ENCODE results near the gene FIGN. TPM values are rescaled to one million over a fixed set of nuclear protein-coding genes. Genes with fewer than 3 reads are reported as not detected.

Gene FIGN
- total RNA-seq, 1 donor: 2.5 TPM

DNA sequence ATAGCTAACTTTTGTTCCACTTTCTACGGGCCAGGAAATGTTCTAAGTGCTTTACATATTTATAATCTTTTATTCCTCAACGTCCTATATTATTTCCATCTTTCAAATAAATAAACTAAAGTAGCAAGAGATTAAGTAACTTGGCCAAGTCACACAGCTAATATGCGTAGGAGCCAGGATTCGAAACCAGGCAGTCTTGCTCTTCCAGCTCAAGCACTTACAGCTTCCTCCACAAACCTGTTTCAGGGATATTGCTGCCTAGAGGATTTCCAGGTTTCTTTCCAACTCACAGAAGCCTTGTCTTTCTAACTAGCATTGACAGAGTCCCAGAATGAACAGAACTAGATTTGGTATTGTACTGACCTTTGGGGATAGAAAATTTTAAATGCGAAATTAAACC lies 102.5 kb downstream of the FIGN start:
- H3K27me3 ChIP-seq (ENCODE audit: insufficient read depth, low read length): no peaks in the 10 kb centered on the region
- H3K36me3 ChIP-seq (ENCODE audit: insufficient read depth, low read length): no peaks in the 10 kb centered on the region
- no peak overlapping the region for H2AFZ ChIP-seq (ENCODE audit: low read length)
- no peaks in the 10 kb centered on the region for H3K4me1 ChIP-seq (ENCODE audit: insufficient read depth, low read length)
- DNase-seq (ENCODE audit: insufficient read length, low spot score, missing footprints): no peak
- no peaks in the 10 kb centered on the region for H3K79me2 ChIP-seq (ENCODE audit: insufficient read depth, low read length)
- H3K27ac ChIP-seq (ENCODE audit: low read depth, low read length): no peak overlapping the region
- TF ChIP-seq, protein P1, sequence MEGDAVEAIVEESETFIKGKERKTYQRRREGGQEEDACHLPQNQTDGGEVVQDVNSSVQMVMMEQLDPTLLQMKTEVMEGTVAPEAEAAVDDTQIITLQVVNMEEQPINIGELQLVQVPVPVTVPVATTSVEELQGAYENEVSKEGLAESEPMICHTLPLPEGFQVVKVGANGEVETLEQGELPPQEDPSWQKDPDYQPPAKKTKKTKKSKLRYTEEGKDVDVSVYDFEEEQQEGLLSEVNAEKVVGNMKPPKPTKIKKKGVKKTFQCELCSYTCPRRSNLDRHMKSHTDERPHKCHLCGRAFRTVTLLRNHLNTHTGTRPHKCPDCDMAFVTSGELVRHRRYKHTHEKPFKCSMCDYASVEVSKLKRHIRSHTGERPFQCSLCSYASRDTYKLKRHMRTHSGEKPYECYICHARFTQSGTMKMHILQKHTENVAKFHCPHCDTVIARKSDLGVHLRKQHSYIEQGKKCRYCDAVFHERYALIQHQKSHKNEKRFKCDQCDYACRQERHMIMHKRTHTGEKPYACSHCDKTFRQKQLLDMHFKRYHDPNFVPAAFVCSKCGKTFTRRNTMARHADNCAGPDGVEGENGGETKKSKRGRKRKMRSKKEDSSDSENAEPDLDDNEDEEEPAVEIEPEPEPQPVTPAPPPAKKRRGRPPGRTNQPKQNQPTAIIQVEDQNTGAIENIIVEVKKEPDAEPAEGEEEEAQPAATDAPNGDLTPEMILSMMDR (IDR thresholded peaks at IDR 0.05; ENCODE audit: extremely low read depth, low read depth, low read length): no peak
- H3K4me2 ChIP-seq (ENCODE audit: insufficient read depth, low read length): no peak overlapping the region
- no peaks in the 10 kb centered on the region for H4K20me1 ChIP-seq (ENCODE audit: insufficient read depth, low read length)
- no peak overlapping the region for H3K4me3 ChIP-seq (ENCODE audit: insufficient read depth, low read length)
- no peaks in the 10 kb centered on the region for H3K9me3 ChIP-seq (ENCODE audit: low read depth, low read length)

DNA sequence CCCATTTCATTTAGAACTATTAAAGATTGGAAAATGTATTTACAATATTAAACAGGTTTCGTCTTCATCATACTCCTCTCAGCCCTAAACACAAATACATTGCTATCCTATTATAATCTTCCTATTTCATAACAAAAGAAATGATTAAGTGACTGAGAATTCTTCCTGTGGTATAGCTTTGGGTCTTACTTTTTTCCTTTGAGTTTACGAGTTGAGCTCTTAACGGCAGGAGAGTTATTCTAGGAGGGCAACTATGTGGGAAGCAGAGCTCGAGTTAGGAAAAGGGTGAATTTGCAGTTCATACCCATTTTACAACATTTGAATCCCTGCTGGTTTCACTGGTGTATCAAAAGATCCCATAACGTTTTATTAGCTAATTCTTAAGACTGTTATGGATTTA lies 105.0 kb downstream of the FIGN start:
- no peaks in the 10 kb centered on the region for H3K4me1 ChIP-seq (ENCODE audit: insufficient read depth, low read length)
- H3K4me2 ChIP-seq (ENCODE audit: insufficient read depth, low read length): no peak overlapping the region
- no peaks in the 10 kb centered on the region for H4K20me1 ChIP-seq (ENCODE audit: insufficient read depth, low read length)
- TF ChIP-seq, protein P1 (IDR thresholded peaks at IDR 0.05; ENCODE audit: extremely low read depth, low read depth, low read length): no peak
- no peak overlapping the region for H3K27ac ChIP-seq (ENCODE audit: low read depth, low read length)
- H3K79me2 ChIP-seq (ENCODE audit: insufficient read depth, low read length): no peaks in the 10 kb centered on the region
- H3K9me3 ChIP-seq (ENCODE audit: low read depth, low read length): no peaks in the 10 kb centered on the region
- no peak overlapping the region for H3K4me3 ChIP-seq (ENCODE audit: insufficient read depth, low read length)
- no peak overlapping the region for H2AFZ ChIP-seq (ENCODE audit: low read length)
- DNase-seq (ENCODE audit: insufficient read length, low spot score, missing footprints): no peak
- no peaks in the 10 kb centered on the region for H3K36me3 ChIP-seq (ENCODE audit: insufficient read depth, low read length)
- H3K27me3 ChIP-seq (ENCODE audit: insufficient read depth, low read length): no peaks in the 10 kb centered on the region

DNA sequence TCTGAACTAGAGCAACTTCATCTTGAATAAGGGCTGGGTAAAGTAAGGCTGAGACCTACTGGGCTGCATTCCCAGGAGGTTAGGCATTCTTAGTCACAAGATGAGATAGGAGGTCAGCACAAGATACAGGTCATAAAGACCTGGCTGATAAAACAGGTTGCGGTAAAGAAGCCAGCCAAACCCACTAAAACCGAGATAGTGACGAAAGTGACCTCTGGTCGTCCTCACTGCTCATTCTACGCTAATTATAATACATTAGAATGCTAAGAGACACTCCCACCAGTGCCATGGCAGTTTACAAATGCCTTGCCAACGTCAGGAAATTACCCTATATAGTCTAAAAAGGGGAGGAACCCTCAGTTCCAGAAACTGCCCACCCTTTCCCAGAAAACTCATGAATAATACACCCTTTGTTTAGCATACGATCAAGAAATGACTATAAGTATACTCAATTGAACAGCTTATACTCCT lies 109.1 kb downstream of the FIGN start:
- H3K27ac ChIP-seq (ENCODE audit: low read depth, low read length): no peak overlapping the region
- H3K9me3 ChIP-seq (ENCODE audit: low read depth, low read length): no peaks in the 10 kb centered on the region
- no peaks in the 10 kb centered on the region for H3K27me3 ChIP-seq (ENCODE audit: insufficient read depth, low read length)
- H3K4me2 ChIP-seq (ENCODE audit: insufficient read depth, low read length): no peak overlapping the region
- no peak overlapping the region for H2AFZ ChIP-seq (ENCODE audit: low read length)
- H3K4me3 ChIP-seq (ENCODE audit: insufficient read depth, low read length): no peak overlapping the region
- DNase-seq (ENCODE audit: insufficient read length, low spot score, missing footprints): no peak
- H4K20me1 ChIP-seq (ENCODE audit: insufficient read depth, low read length): no peaks in the 10 kb centered on the region
- no peaks in the 10 kb centered on the region for H3K36me3 ChIP-seq (ENCODE audit: insufficient read depth, low read length)
- H3K4me1 ChIP-seq (ENCODE audit: insufficient read depth, low read length): no peaks in the 10 kb centered on the region
- no peaks in the 10 kb centered on the region for H3K79me2 ChIP-seq (ENCODE audit: insufficient read depth, low read length)
- TF ChIP-seq, protein P1 (IDR thresholded peaks at IDR 0.05; ENCODE audit: extremely low read depth, low read depth, low read length): no peak

DNA sequence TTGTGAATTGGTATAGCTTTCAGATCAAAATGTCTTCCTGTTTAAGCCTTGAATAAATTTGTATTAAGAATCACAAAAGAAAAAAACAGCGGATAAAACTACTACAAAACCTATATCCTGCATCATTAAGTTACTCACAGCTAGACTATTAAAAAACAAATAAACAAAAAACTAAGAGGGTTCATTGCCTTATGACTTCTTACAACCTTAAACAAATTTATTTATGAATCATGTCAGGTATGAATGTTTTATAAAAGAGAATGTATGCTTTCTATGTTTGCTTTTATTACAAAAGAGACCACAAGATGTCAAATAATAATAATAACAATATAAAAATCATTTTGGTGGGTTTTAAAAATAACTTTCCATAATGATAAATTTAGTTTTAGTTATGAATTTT lies 109.6 kb downstream of the FIGN start:
- no peak overlapping the region for H3K4me3 ChIP-seq (ENCODE audit: insufficient read depth, low read length)
- no peaks in the 10 kb centered on the region for H3K27me3 ChIP-seq (ENCODE audit: insufficient read depth, low read length)
- H3K4me2 ChIP-seq (ENCODE audit: insufficient read depth, low read length): no peak overlapping the region
- no peak for DNase-seq (ENCODE audit: insufficient read length, low spot score, missing footprints)
- H2AFZ ChIP-seq (ENCODE audit: low read length): no peak overlapping the region
- no peaks in the 10 kb centered on the region for H4K20me1 ChIP-seq (ENCODE audit: insufficient read depth, low read length)
- H3K79me2 ChIP-seq (ENCODE audit: insufficient read depth, low read length): no peaks in the 10 kb centered on the region
- no peaks in the 10 kb centered on the region for H3K36me3 ChIP-seq (ENCODE audit: insufficient read depth, low read length)
- no peak overlapping the region for H3K27ac ChIP-seq (ENCODE audit: low read depth, low read length)
- no peaks in the 10 kb centered on the region for H3K4me1 ChIP-seq (ENCODE audit: insufficient read depth, low read length)
- TF ChIP-seq, protein P1 (IDR thresholded peaks at IDR 0.05; ENCODE audit: extremely low read depth, low read depth, low read length): no peak
- H3K9me3 ChIP-seq (ENCODE audit: low read depth, low read length): no peaks in the 10 kb centered on the region
